GM19035 (cell line): ENCODE measurements around the gene CARD9.
"Not testable (repeated sequence)": the region's sequence is repeated elsewhere in the genome, so short reads cannot be mapped to it uniquely, and the experiment has no call there.

Experiments
- ATAC-seq: cut with Tn5 transposase; IDR thresholded peaks from one replicate; pipeline ENCODE4 v1.9.1; 2021; ENCODE audit not compliant: unreplicated experiment

Gene CARD9

GRCh38 chr9:136326061-136326760 lies 47.3 kb downstream of the CARD9 start:
- no peak for ATAC-seq

GRCh38 chr9:136325358-136325757 lies 48.1 kb downstream of the CARD9 start:
- no peak for ATAC-seq

- ATAC-seq, result no peak
Observed at GRCh38 chr9:136324501-136325300, 48.8 kb downstream of the CARD9 start.

GRCh38 chr9:136323371-136323789 lies 50.1 kb downstream of the CARD9 start:
- no peak for ATAC-seq

- ATAC-seq, result no peak
Observed at GRCh38 chr9:136322756-136323330, 50.6 kb downstream of the CARD9 start.

GRCh38 chr9:136321561-136321960 lies 51.9 kb downstream of the CARD9 start:
- no peak for ATAC-seq

- ATAC-seq, result not testable (repeated sequence)
Observed at GRCh38 chr9:136320972-136321371, 52.5 kb downstream of the CARD9 start.

GRCh38 chr9:136319955-136320354 lies 53.5 kb downstream of the CARD9 start:
- not testable (repeated sequence) for ATAC-seq

GRCh38 chr9:136319244-136319643 lies 54.2 kb downstream of the CARD9 start:
- ATAC-seq, result not testable (repeated sequence)

- no peak for ATAC-seq
Observed at GRCh38 chr9:136318776-136319241, 54.7 kb downstream of the CARD9 start.

GRCh38 chr9:136318111-136318775 lies 55.2 kb downstream of the CARD9 start:
- ATAC-seq, result no peak

- no peak for ATAC-seq
Observed at GRCh38 chr9:136317695-136318094, 55.8 kb downstream of the CARD9 start.

- no peak for ATAC-seq
Observed at GRCh38 chr9:136316896-136317676, 56.4 kb downstream of the CARD9 start.

GRCh38 chr9:136316271-136316751 lies 57.2 kb downstream of the CARD9 start:
- no peak for ATAC-seq

GRCh38 chr9:136314944-136315343 lies 58.5 kb downstream of the CARD9 start:
- no peak for ATAC-seq

GRCh38 chr9:136314056-136314416 lies 59.4 kb downstream of the CARD9 start:
- ATAC-seq, result no peak
